Stimulated activated CD8-positive, alpha-beta memory T cell treated with anti-CD3 and anti-CD28 coated beads, Interleukin-12 subunit alpha, Interleukin-12 subunit beta, amount 100 ng/mL, for 24 hours (primary cell): ENCODE results near the gene OCEL1.
"Not testable (repeated sequence)": the region's sequence is repeated elsewhere in the genome, so short reads cannot be mapped to it uniquely, and the experiment has no call there.

Experiments
- DNase-seq: peaks from one replicate; pipeline ENCODE4 v3.0.0-alpha.2; 2020; ENCODE audit errors: extremely low read depth

OCEL1 gene, protein sequence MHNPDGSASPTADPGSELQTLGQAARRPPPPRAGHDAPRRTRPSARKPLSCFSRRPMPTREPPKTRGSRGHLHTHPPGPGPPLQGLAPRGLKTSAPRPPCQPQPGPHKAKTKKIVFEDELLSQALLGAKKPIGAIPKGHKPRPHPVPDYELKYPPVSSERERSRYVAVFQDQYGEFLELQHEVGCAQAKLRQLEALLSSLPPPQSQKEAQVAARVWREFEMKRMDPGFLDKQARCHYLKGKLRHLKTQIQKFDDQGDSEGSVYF

DNA sequence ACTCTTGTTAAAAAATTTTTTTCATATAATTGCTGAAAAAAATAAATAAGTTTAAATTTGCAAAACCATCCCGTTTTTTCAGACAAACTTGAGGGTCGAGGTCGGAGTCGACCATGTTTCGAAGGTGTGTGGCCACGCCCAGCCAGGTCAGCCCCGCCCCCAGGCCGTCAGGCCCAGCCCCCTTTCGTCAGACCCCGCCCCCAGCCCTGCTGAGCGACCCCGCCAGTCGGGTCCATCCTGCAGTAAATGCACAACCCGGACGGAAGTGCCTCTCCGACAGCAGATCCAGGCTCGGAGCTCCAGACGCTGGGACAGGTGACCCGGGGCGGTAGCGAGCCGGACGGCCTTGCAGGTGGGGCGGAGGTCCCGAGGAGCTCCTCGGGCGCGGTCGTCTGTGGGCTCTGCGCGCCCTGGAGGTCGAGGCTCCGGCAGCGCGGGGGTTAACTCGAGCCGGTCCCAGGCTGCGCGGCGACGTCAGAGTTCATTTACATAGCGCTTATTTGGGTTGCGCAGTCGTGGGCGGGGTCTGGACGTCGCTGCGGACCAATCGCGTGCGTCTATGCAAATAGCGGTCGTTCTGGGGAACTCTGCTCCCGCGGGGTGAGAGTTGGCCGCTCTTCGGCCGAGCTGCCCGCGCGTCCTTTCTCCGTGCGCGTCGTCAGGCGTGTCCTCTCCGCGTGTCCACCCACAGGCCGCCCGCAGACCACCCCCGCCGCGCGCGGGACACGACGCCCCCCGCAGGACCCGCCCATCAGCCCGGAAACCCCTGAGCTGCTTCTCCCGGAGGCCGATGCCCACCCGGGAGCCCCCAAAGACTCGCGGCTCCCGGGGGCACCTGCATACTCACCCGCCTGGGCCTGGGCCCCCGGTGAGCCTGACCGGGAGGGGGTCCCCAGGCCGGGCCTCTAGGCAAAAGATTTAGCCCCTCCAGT lies at the start of gene OCEL1:
TSS of gene OCEL1 (plus strand) at position 225 of the 932 bp plus-strand sequence. CDS start at position 247, 22 bp downstream.
- peak; percentile 91 for DNase-seq

DNA sequence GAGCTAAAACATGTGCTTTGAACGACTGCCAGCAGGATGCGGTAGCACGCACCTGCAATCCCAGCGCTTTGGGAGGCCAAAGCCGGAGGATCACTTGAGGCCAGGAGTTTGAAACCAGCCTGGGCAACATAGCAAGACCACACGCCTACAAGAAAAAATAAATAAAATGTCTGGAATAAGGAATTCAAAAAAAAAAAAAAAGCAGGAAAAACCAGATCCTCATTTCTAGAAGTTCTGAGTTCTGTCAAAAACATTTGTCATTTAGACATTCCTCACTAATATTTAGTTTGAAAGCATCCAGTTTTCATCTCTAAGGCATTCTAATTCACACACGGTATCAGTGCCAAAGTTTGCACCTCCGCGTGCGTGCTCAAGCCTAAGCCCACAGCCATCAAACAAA lies 47.7 kb upstream of the OCEL1 start:
- no peak for DNase-seq

DNA sequence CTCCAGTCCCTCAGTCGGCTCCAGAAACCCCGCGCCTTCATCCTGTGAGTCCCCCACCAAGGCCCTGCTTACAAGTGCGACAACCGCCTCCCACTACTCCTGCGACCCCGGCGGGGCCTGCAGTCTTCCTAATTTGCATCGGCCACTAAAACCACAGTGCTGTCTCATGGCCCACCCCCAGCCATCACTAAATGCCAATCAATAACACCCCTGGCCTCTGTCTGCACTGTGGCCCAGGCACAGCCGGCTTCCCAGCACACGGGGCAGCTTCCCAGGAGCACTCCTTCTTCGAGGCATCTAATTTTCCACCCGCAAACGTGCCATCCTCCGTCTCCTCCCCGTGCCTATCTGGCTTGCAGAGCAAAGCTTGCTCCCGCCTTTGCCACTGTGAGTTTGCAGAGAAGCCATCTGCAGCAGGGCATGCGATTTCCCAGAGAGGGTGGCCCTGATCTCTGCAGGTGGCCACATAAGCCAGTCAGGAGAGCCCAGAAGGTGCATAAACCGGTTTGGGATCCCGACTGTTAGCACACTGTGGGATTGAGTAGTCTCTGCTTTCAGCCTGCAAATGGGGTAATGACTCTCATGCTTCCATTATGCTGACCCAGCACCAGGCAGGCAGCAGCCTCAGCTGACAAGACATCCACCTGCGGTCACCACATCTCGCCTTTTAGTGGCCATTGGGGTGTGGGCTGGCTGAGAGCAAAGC lies 44.9 kb upstream of the OCEL1 start:
- DNase-seq: no peak

DNA sequence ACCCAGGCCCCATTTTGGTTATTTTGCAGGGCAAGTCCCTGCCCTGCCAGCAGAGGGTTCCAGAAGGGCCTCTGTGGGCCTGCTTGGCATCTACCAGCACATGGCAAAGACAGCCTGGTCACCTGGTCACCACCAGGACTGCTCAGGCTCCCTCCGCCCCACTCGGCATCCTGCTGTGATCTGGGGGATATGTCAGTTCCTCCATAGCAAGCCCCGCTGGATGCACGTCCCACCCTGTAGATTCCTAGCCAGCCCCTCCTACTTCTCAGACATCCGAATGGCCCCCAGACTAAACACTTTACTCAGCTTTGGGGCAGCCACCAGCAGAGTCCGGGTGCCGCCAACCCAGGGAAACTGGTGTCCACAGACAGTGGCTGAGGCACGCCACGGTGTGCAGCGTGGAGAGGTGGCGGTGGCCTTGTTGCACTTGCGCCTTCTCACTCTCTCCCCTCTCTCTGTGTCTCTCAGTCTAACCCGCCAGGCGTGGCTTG lies 42.7 kb upstream of the OCEL1 start:
- DNase-seq: no peak

DNA sequence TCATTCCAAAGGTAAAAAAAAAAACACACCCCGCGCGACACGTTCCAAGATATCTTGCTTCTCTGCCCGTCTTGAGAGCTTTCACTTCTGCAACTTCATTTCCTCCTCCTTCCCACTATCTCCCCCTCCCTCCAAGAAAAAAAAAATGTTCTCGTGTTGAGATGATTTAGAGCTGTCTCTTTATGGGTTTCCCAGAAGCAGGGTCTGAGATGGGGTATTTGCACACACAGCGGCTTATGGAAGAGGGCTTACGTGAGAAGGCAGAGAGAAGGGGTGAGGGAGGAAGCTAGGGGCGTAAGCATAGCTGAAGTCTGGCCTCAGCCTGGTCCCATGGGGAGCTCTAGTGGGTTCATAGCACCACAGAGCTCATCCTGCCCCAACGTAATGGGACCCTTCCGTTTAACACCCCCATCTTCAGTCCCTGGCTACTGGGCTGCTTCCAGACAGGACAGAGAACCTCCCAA lies 42.1 kb upstream of the OCEL1 start:
- no peak for DNase-seq

DNA sequence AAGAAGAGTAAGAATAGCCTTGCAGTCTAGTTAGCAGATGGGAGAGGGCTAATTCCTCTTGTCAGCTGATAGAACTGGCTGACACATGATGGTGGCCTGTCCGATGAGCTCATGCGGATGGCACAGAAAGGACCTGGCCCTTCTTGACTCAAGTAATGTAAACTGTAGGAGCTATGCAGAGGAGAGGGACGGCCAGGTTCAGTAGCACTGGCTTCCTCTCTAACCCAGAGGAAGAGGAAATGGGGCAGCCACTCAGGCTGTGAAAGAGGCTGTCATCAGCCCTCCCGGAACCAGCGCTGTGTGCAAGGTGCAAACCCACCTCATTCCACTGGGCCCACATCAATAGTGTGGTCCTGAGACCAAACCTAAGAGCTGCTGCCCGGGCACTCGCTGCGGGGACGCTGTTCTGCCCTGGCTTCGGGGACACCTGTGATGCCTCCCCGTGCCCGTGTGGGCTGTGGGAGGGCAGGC lies 41.6 kb upstream of the OCEL1 start:
- no peak for DNase-seq

DNA sequence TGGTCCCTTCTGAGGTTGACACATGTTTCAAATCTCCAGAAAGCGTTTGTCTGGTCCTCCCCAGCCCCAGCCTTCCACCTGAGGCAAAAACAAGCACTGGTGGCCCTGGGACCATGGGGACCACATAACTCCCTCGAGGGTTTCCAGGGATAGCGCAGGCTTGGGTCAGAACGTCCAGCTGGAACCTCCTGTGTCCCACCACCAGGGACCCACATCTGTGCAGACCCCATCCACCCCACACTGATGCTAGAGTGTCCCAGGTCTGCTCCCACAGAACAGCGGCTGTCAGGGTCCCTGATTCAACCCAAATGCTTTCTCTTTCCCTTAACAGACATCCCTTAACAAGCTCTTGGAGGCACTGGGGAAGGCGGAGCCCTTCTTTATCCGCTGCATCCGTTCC lies 40.4 kb upstream of the OCEL1 start:
- DNase-seq: no peak

DNA sequence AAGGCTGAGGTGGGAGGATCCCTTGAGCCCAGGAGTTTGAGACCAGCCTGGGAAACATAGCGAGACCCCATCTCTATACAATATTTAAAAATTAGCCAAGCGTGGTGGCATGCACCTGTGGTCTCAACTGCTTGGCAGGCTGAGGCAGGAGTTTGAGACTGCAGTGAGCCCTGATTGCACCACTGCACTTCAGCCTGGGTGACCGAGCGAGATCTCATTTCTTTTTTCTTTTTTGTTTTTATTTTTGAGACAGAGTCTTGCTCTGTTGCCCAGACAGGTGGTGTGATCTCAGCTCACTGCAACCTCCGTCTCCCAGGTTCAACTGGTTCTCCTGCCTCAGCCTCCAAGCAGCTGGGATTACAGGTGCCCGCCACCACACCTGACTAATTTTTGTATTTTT lies 34.3 kb upstream of the OCEL1 start:
- not testable (repeated sequence) for DNase-seq

DNA sequence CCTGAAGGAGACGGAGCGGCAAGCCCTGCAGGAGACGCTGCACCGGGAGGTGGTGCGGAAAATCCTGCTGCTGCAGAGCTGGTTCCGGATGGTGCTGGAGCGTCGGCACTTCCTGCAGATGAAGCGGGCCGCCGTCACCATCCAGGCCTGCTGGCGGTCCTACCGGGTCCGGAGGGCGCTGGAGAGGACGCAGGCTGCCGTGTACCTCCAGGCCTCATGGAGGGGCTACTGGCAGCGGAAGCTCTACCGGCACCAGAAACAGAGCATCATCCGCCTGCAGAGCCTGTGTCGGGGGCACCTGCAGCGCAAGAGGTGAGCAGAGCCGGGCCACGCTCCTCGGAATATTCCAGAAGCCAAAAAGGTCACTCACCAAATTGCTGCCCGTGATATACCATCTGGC lies 33.3 kb upstream of the OCEL1 start:
- DNase-seq: no peak

DNA sequence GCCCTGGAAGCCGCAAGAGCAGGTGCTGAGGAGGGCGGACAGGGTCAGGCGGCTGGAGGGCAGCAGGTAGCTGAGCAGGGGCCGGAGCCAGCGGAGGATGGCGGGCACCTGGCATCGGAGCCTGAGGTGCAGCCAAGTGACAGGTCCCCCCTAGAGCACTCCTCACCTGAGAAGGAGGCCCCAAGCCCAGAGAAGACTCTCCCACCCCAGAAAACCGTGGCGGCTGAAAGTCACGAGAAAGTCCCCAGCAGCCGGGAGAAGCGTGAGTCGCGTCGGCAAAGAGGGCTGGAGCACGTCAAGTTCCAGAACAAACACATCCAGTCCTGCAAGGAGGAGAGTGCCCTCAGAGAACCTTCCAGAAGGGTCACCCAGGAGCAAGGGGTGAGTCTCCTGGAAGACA lies 31.4 kb upstream of the OCEL1 start:
- no peak for DNase-seq

DNA sequence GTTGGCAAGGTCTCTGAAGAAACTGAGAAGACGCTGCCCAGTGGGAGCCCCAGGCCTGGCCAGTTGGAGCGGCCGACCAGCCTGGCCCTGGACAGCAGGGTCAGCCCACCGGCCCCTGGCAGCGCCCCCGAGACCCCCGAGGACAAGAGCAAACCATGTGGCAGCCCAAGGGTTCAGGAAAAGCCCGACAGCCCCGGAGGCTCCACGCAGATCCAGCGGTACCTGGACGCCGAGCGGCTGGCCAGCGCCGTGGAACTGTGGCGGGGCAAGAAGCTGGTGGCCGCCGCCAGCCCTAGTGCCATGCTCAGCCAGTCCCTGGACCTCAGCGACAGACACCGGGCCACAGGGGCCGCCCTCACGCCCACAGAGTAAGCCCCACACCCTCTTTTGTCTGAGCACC lies 30.9 kb upstream of the OCEL1 start:
- DNase-seq: no peak

DNA sequence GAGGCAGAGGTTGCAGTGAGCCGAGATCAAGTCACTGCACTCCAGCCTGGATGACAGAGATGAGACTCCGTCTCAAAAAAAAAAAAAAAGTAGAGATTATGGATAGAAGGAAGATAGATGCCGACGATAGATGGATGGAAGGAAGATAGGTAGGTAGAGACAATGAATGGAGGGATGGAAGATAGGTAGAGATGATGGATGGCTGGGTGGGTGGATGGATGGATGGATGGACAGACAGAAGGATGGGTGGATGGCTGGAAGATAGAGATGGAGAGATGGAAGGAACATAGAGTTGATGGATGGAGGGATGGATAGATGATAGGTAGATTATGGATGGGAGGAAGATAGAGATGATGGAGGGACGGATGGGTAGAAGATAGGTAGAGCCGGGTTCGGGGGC lies 29.4 kb upstream of the OCEL1 start:
- DNase-seq: no peak

DNA sequence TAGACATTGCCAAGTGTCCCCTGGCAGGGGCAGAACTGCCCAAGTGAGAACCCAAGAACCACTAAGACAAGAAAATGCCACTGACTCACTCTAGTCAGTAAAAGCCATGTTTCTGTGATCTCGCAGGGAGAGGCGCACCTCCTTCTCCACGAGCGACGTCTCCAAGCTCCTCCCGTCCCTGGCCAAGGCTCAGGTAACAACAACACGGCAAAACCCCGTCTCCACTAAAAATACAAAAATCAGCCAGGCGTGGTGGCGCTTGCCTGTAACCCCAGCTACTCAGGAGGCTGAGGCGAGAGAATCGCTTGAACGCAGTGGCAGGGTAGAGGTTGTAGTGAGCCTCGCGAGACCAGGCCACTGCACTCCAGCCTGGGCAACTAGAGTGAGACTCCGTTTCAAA lies 28.4 kb upstream of the OCEL1 start:
- no peak for DNase-seq

DNA sequence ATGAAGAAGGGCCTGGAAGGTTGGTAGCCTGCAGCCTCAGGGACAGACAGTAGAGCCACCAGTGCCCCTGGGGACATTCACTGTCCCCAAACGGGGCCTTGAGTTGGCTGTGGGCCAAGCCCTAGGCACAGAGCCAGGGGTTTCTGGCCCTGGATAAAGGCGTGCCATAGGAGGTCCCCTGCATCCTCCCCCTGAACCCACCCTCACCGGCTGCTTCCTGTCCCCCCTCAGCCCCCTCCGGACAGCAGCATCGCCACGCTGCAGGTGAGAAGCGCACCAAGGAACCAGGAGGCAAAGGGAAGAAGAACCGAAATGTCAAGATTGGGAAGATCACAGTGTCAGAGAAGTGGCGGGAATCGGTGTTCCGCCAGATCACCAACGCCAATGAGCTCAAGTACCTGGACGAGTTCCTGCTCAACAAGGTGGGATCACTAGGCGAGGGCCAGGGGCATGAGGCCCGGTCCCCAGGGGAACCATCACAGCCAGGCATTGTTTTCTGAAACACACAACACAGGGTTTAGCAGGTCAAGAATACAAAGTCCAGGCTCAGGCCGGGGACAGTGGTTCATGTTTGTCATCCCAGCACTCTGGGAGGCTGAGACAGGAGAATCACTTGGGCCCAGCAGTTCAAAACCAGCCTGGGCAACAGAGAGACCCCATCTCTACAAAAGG lies 25.5 kb upstream of the OCEL1 start:
- no peak for DNase-seq

DNA sequence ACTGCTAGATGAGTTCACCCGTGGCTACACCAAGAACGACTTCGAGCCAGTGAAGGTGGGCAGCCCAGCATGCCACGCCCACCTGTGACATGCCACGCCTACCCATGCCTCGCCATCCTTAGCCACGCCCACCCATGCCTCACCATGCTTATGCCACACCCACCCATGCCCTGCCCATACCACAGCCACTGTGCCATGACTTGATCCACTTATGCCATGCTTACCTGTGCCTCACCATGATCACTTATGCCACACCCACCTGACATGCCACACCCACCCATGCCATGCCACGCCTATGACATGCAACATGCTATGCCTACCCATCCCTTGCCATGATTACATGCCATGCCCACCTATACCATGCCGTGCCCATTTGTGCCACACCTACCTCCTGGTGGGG lies 23.8 kb upstream of the OCEL1 start:
- no peak for DNase-seq

DNA sequence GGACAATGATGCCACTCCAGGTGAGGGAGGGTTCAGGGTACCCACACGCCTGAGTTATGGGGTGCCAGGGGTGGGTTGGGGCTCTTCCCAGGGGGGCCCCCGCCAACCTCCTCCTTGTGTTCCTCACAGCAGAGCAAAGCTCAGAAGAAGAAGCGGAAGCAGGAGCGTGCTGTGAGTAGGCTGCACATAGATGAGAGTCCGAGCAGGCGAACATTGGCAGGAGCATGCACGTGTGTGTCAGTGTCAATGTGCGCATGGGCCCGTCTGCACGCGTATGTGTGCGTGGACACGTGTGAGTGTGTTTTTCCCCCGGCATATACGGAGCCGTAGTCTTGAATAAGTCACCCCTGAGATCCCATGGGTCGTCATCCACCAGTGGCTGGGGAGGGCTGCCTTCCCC lies 23.3 kb upstream of the OCEL1 start:
- DNase-seq: no peak

DNA sequence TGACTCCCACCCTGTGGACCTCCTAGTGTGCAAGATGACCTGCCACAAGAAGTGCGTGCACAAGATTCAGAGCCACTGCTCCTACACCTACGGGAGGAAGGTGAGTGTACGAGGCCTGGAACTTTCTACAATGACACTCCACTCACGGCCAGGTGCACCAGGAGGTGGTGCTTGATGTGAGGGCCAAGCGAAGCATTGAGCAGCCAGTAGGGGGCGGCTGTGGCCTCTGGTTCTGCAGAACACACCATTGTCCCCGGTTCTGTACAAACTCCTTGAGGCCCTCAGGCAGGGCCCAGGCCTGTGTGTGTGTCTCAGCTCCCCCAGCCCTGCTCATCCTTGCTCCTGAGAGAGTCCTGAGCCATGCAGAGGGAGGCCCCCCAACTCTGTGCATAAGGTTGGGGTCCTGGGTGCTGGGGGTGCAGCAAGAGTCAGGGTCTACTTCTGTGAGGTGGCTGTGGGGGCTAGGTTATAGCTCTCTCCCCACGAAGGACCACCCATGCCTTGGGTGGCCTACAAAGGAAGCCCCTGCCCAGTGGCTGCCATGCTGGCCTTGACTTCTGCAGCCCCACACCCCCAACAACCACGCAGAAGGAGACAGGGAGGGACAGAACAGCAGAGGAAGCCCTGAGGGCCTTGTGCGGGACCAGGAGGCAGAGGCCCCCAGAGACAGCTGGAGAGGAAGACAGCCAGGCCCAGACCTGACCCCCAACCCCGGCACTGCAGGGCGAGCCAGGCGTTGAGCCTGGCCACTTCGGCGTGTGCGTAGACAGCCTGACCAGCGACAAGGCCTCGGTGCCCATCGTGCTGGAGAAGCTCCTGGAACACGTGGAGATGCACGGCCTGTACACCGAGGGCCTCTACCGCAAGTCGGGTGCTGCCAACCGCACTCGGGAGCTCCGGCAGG lies 20.5 kb upstream of the OCEL1 start:
- DNase-seq: no peak

DNA sequence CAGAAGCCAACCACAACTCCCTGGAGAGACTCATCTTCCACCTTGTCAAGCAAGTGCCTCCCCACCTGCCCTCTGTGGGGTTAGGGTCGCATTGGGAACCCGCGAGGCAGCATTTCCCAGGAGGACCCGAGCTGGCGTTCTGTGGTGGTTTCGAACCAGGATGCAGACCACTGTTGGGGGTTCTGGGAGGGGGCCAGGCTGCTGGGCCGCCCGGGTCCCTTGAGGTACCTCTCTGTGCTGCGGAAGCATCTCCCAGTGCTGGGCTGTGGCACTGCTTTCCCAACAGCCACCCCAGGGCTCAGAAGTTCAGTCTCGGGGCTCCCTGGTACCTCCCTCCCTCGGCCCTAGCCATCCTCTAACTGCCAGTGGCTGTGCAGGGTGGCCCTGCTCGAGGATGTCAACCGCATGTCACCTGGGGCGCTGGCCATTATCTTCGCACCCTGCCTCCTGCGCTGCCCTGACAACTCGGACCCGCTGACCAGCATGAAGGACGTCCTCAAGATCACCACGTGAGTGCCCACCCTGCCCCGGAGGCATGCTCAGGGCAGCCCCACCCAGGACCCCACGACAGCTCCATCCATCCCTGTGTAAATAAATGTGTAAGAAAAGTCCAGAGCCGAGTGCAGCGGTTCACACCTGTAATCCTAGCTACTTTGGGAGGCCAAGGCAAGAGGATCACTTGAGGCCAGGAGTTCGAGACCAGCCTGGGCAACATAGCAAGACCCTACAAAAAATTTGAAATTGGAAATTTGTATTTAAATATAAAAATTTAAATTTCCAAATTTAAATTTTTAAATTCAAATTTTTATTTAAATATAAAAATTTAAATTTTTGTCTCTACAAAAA lies 19.1 kb upstream of the OCEL1 start:
- DNase-seq: no peak
